ENCODE measurements around the gene ARL6. TPM values are rescaled to one million over a fixed set of nuclear protein-coding genes. Genes with fewer than 3 reads are reported as not detected.

ARL6 gene
- total RNA-seq, 1 experiment from 2014 or later, result 12.1 TPM

DNA sequence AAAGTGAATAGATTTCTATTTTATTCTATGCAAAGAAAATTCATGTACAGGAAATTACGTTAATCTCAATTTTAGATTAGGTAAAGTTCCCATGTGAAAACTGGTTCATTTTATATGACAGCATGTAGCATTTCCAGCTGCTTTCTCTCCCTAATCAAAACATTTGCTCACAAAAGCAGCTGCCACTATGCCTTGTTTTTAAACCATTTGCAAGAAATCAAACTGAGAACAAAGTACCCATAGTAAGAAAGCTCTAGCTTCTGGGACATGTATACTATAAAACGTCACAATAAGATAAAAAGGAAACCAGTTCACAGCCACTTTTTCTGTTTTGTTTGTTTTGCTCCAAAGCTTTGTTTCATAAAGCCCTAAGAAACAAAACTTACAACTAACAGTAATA lies 52.3 kb downstream of the ARL6 start:
- no peak for ATAC-seq
- H3K4me3 ChIP-seq (ENCODE audit: low read length), result no peak overlapping the region
- no peak overlapping the region for H3K27ac ChIP-seq (ENCODE audit: low read length)
- ChIA-PET POLR2A (ENCODE audit: unreplicated experiment) (no interaction called here), CTCF (no interaction called here)
- no peak overlapping the region for H3K4me2 ChIP-seq (ENCODE audit: low read length)
- intact Hi-C loops (cut with micrococcal nuclease), result no loop called here
- no peak overlapping the region for H3K9ac ChIP-seq (ENCODE audit: low read length)
- no peaks in the 10 kb centered on the region for H4K20me1 ChIP-seq (ENCODE audit: low read length)
- H3K79me2 ChIP-seq (ENCODE audit: low read length), result no peaks in the 10 kb centered on the region
- no peak for TF ChIP-seq EZH2 (IDR thresholded peaks at IDR 0.05; ENCODE audit: low read length, unreplicated experiment)
- TF ChIP-seq, protein P1, sequence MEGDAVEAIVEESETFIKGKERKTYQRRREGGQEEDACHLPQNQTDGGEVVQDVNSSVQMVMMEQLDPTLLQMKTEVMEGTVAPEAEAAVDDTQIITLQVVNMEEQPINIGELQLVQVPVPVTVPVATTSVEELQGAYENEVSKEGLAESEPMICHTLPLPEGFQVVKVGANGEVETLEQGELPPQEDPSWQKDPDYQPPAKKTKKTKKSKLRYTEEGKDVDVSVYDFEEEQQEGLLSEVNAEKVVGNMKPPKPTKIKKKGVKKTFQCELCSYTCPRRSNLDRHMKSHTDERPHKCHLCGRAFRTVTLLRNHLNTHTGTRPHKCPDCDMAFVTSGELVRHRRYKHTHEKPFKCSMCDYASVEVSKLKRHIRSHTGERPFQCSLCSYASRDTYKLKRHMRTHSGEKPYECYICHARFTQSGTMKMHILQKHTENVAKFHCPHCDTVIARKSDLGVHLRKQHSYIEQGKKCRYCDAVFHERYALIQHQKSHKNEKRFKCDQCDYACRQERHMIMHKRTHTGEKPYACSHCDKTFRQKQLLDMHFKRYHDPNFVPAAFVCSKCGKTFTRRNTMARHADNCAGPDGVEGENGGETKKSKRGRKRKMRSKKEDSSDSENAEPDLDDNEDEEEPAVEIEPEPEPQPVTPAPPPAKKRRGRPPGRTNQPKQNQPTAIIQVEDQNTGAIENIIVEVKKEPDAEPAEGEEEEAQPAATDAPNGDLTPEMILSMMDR (conservative IDR thresholded peaks at IDR 0.05; ENCODE audit: low read depth, low read length), result no peak
- peaks cover 15% of the 10 kb centered on the region for H3K4me1 ChIP-seq (ENCODE audit: insufficient read depth, low read length)
- no peak overlapping the region for H2AFZ ChIP-seq (ENCODE audit: low read length)
- H3K9me2 ChIP-seq (replicated peaks; ENCODE audit: low read length), result no peaks in the 10 kb centered on the region
- H3K9me3 ChIP-seq (ENCODE audit: low read length), result no peaks in the 10 kb centered on the region
- DNase-seq, result no peak
- no TSS peak for BruUV-seq (replicated peaks)
- no peaks in the 10 kb centered on the region for H3K27me3 ChIP-seq (ENCODE audit: low read length)
- no peaks in the 10 kb centered on the region for H3F3A ChIP-seq (ENCODE audit: low read length, unreplicated experiment)
- no peaks in the 10 kb centered on the region for H3K36me3 ChIP-seq (ENCODE audit: low read depth, low read length)

DNA sequence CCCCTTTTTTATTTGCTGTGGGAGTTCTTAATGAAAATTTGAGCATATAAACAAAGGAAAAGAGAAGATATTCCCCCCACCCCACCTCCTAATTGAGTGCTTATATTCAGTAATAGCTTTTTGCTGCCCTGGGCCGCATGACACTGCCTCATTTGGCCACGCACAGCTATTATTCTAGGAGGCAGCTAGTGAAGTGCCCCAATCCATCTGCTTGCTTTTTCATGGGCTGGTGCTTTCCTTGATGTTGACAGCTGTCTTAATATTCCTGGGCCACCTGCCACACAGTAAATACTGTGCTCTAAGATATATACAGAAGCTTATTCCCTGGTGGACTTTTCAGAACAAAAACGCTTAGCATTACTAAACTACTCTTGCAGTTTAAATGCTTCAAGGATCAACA lies 53.4 kb downstream of the ARL6 start:
- BruUV-seq (replicated peaks), result no TSS peak
- Histone ChIP-seq H3K36me3 (ENCODE audit: low read depth, low read length) (no peaks in the 10 kb centered on the region), H3K9me3 (ENCODE audit: low read length) (no peaks in the 10 kb centered on the region), H3K79me2 (ENCODE audit: low read length) (peaks cover 5% of the 10 kb centered on the region), H3K4me3 (ENCODE audit: low read length) (no peak overlapping the region), H2AFZ (ENCODE audit: low read length) (no peak overlapping the region), H3K9me2 (replicated peaks; ENCODE audit: low read length) (no peaks in the 10 kb centered on the region), H3K27me3 (ENCODE audit: low read length) (no peaks in the 10 kb centered on the region), H3K27ac (ENCODE audit: low read length) (no peak overlapping the region), H3K9ac (ENCODE audit: low read length) (no peak overlapping the region), H3K4me1 (ENCODE audit: insufficient read depth, low read length) (peaks cover 15% of the 10 kb centered on the region), H4K20me1 (ENCODE audit: low read length) (no peaks in the 10 kb centered on the region), H3F3A (ENCODE audit: low read length, unreplicated experiment) (no peaks in the 10 kb centered on the region), H3K4me2 (ENCODE audit: low read length) (no peak overlapping the region)
- TF ChIP-seq EZH2phosphoT487 (IDR thresholded peaks at IDR 0.05; ENCODE audit: borderline replicate concordance, low read length) (no peak), EZH2 (IDR thresholded peaks at IDR 0.05; ENCODE audit: low read length, unreplicated experiment) (no peak)
- TF ChIP-seq, protein P1 (conservative IDR thresholded peaks at IDR 0.05; ENCODE audit: low read depth, low read length), result no peak
- ChIA-PET CTCF (no interaction called here), POLR2A (ENCODE audit: unreplicated experiment) (no interaction called here)
- intact Hi-C loops (cut with micrococcal nuclease), result no loop called here
- ATAC-seq (no peak), DNase-seq (no peak)

DNA sequence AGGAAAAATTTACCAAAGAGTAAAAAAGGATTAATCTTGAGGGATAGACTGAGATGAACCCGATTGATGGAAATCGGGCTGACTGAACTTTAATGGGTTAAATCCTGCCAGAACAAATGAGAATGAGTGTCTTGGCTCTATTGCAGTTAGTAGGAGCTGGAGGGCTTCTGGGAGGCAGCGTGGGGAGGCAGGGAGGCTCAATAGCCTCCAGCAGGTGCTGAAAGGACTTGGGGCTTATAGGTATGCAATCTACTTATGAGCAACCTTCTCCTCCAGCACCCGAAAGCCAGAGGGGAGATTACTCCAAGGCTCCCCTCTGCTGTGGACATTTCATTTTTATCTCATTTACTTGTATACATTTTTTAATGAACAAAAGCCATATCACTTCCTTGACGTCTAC lies 56.2 kb downstream of the ARL6 start:
- H3K27me3 ChIP-seq (ENCODE audit: low read length), result no peaks in the 10 kb centered on the region
- no peaks in the 10 kb centered on the region for H3K9me2 ChIP-seq (replicated peaks; ENCODE audit: low read length)
- H3K4me2 ChIP-seq (ENCODE audit: low read length), result peak overlapping the region; percentile 89
- ChIA-PET CTCF (interaction anchor here (0.6 kb wide), 1 partner anchor 958 kb away, joined by 3 read pairs; no protein-coding TSS in a partner anchor), POLR2A (ENCODE audit: unreplicated experiment) (interaction anchor here (0.8 kb wide), 1 partner anchor 52 kb away, joined by 4 read pairs; no protein-coding TSS in a partner anchor)
- no TSS peak for BruUV-seq (replicated peaks)
- peaks cover 31% of the 10 kb centered on the region for H3K79me2 ChIP-seq (ENCODE audit: low read length)
- peak overlapping the region; percentile 80 for H3K4me3 ChIP-seq (ENCODE audit: low read length)
- intact Hi-C loops (cut with micrococcal nuclease), result loop anchor here (2.0 kb wide), 1 partner anchor 150 kb away; no protein-coding TSS in a partner anchor
- H3K9me3 ChIP-seq (ENCODE audit: low read length), result no peaks in the 10 kb centered on the region
- no peak for DNase-seq
- no peaks in the 10 kb centered on the region for H3K36me3 ChIP-seq (ENCODE audit: low read depth, low read length)
- ATAC-seq, result no peak
- TF ChIP-seq, protein P1 (conservative IDR thresholded peaks at IDR 0.05; ENCODE audit: low read depth, low read length), result no peak
- TF ChIP-seq EZH2phosphoT487 (IDR thresholded peaks at IDR 0.05; ENCODE audit: borderline replicate concordance, low read length), result no peak
- TF ChIP-seq EZH2 (IDR thresholded peaks at IDR 0.05; ENCODE audit: low read length, unreplicated experiment), result no peak
- no peaks in the 10 kb centered on the region for H3F3A ChIP-seq (ENCODE audit: low read length, unreplicated experiment)
- no peak overlapping the region for H3K9ac ChIP-seq (ENCODE audit: low read length)
- peak overlapping the region; percentile 100 for H2AFZ ChIP-seq (ENCODE audit: low read length)
- H4K20me1 ChIP-seq (ENCODE audit: low read length), result no peaks in the 10 kb centered on the region
- H3K27ac ChIP-seq (ENCODE audit: low read length), result no peak overlapping the region
- H3K4me1 ChIP-seq (ENCODE audit: insufficient read depth, low read length), result peaks cover 18% of the 10 kb centered on the region
